NT2/D1 (cell line): ENCODE data around the gene KCP.

Source experiments
- DNase-seq: peaks from one replicate; pipeline ENCODE4 v3.0.0-alpha.2; 2011; ENCODE audit warnings: low read depth, low spot score
- H3K27me3 ChIP-seq: 2 replicates; pipeline ENCODE4 v1.6.0; 2011; ENCODE audit warnings: mild to moderate bottlenecking; ENCODE audit not compliant: insufficient read length, insufficient read depth
- H3K36me3 ChIP-seq: 2 replicates; pipeline ENCODE4 v1.6.1; 2011; ENCODE audit warnings: mild to moderate bottlenecking, low read length, mixed read lengths; ENCODE audit not compliant: insufficient read depth, insufficient read length
- H3K4me1 ChIP-seq: 2 replicates; pipeline ENCODE4 v1.5.1; 2011; ENCODE audit not compliant: insufficient read depth, insufficient read length
- H3K4me3 ChIP-seq: 2 replicates; pipeline ENCODE4 v1.5.1; 2011; ENCODE audit warnings: low read depth; ENCODE audit not compliant: insufficient read length
- H3K9ac ChIP-seq: 2 replicates; pipeline ENCODE4 v1.6.0; 2011; ENCODE audit warnings: low read depth; ENCODE audit not compliant: insufficient read length
- H3K9me3 ChIP-seq: 2 replicates; pipeline ENCODE4 v1.5.1; 2011; ENCODE audit warnings: mild to moderate bottlenecking, low read length; ENCODE audit not compliant: insufficient read depth
- SUZ12 ChIP-seq: IDR thresholded peaks from 2 replicates; pipeline ENCODE4 v1.6.1; 2011; ENCODE audit not compliant: insufficient read length, insufficient read depth; ENCODE audit errors: extremely low read depth
- YY1 ChIP-seq: IDR thresholded peaks from 2 replicates; pipeline ENCODE4 v1.6.1; 2011; ENCODE audit not compliant: insufficient read length, insufficient read depth
- ZNF274 ChIP-seq: IDR thresholded peaks from 2 replicates; pipeline ENCODE4 v1.6.1; 2011; ENCODE audit warnings: mild to moderate bottlenecking, low read depth, low read length

KCP gene

GRCh38 chr7:128889121-128889520 lies 21.4 kb downstream of the KCP start:
- Histone ChIP-seq H3K27me3 (no peaks in the 10 kb centered on the region), H3K4me1 (peaks cover 18% of the 10 kb centered on the region), H3K9me3 (no peaks in the 10 kb centered on the region), H3K9ac (no peak overlapping the region), H3K36me3 (peaks cover 2% of the 10 kb centered on the region), H3K4me3 (no peak overlapping the region)
- DNase-seq: no peak
- no peak for TF ChIP-seq SUZ12

GRCh38 chr7:128888756-128889095 lies 21.8 kb downstream of the KCP start:
- Histone ChIP-seq H3K9ac (peak overlapping the region; percentile 56), H3K4me3 (no peak overlapping the region), H3K27me3 (no peaks in the 10 kb centered on the region), H3K36me3 (peaks cover 2% of the 10 kb centered on the region), H3K9me3 (no peaks in the 10 kb centered on the region), H3K4me1 (peaks cover 21% of the 10 kb centered on the region)
- DNase-seq: no peak
- TF ChIP-seq SUZ12 (no peak), YY1 (no peak), ZNF274 (no peak)

GRCh38 chr7:128888039-128888755 lies 22.3 kb downstream of the KCP start:
- Histone ChIP-seq H3K27me3 (no peaks in the 10 kb centered on the region), H3K4me3 (no peak overlapping the region), H3K4me1 (peaks cover 21% of the 10 kb centered on the region), H3K36me3 (peaks cover 2% of the 10 kb centered on the region), H3K9ac (peak overlapping the region; percentile 56), H3K9me3 (no peaks in the 10 kb centered on the region)
- TF ChIP-seq ZNF274: no peak
- no peak for TF ChIP-seq YY1
- TF ChIP-seq SUZ12: no peak
- DNase-seq: no peak

GRCh38 chr7:128887169-128888038 lies 23.1 kb downstream of the KCP start:
- H3K4me1 ChIP-seq: peaks cover 21% of the 10 kb centered on the region
- H3K27me3 ChIP-seq: no peaks in the 10 kb centered on the region
- H3K36me3 ChIP-seq: peaks cover under 1% of the 10 kb centered on the region
- TF ChIP-seq ZNF274 (no peak), SUZ12 (no peak), YY1 (no peak)
- H3K9me3 ChIP-seq: no peaks in the 10 kb centered on the region
- no peak overlapping the region for H3K4me3 ChIP-seq
- no peak for DNase-seq
- H3K9ac ChIP-seq: no peak overlapping the region

- no peaks in the 10 kb centered on the region for H3K9me3 ChIP-seq
- DNase-seq: no peak
- peaks cover 21% of the 10 kb centered on the region for H3K4me1 ChIP-seq
- no peak overlapping the region for H3K4me3 ChIP-seq
- TF ChIP-seq ZNF274 (no peak), YY1 (no peak), SUZ12 (no peak)
- no peak overlapping the region for H3K9ac ChIP-seq
- H3K36me3 ChIP-seq: no peaks in the 10 kb centered on the region
- no peaks in the 10 kb centered on the region for H3K27me3 ChIP-seq
Measured at GRCh38 chr7:128886391-128887168, 23.9 kb downstream of the KCP start.

GRCh38 chr7:128885370-128886187 lies 24.9 kb downstream of the KCP start:
- Histone ChIP-seq H3K4me3 (no peak overlapping the region), H3K36me3 (no peaks in the 10 kb centered on the region), H3K4me1 (peaks cover 21% of the 10 kb centered on the region), H3K9ac (no peak overlapping the region), H3K9me3 (no peaks in the 10 kb centered on the region), H3K27me3 (no peaks in the 10 kb centered on the region)
- TF ChIP-seq YY1: no peak
- no peak for TF ChIP-seq SUZ12
- no peak for TF ChIP-seq ZNF274
- no peak for DNase-seq
